Activated naive CD8-positive, alpha-beta T cell treated with anti-CD3 and anti-CD28 coated beads, Interleukin-2, amount 10 ng/mL, durations not matched to agents 7 days and 5 days (primary cell): Measurements from ENCODE around the gene ZNF516. TPM values are rescaled to one million over a fixed set of nuclear protein-coding genes. Genes with fewer than 3 reads are reported as not detected.

Source experiments
- ATAC-seq: fragments of 150-1000 bp; cut with Tn5 transposase; one replicate; pipeline ENCODE4 v1.10.0; 2021; ENCODE audit warnings: low read depth, moderate library complexity
- POLR2A ChIA-PET: fragments of 350-600 bp; sonication (Branson Sonifier 250); formaldehyde crosslinking; loops from one replicate; lab custom pipeline; 2021; ENCODE audit warnings: antibody characterized with exemption; lab: Charles Lee
- DNase-seq: peaks from one replicate; pipeline ENCODE4 v3.0.0; 2021
- H3K27ac Mint-ChIP-seq: one replicate; pipeline ENCODE4 v1.8.0; 2022; ENCODE audit warnings: mild to moderate bottlenecking, mixed read lengths
- H3K27me3 Mint-ChIP-seq: one replicate; pipeline ENCODE4 v1.8.0; 2022; ENCODE audit warnings: mild to moderate bottlenecking, moderate library complexity, mixed read lengths
- H3K36me3 Mint-ChIP-seq: one replicate; pipeline ENCODE4 v1.8.0; 2021; ENCODE audit warnings: mild to moderate bottlenecking, mixed read lengths
- H3K4me1 Mint-ChIP-seq: one replicate; pipeline ENCODE4 v1.8.0; 2021; ENCODE audit warnings: mixed read lengths
- H3K4me3 Mint-ChIP-seq: one replicate; pipeline ENCODE4 v1.8.0; 2022; ENCODE audit warnings: mild to moderate bottlenecking, moderate library complexity, mixed read lengths
- H3K9me3 Mint-ChIP-seq: one replicate; pipeline ENCODE4 v1.8.0; 2021; ENCODE audit warnings: mixed read lengths
- total RNA-seq, 2 experiments: library from RNA; stranded (reverse); gene quantifications; one replicate each; pipeline ENCODE4 v1.2.3, GENCODE V29; 2021

The ZNF516 gene
- total RNA-seq, 2 experiments from 2014 or later = 6.9 to 8.0 TPM

GRCh38 chr18:76448256-76449110, 46.6 kb downstream of the ZNF516 start:
- POLR2A ChIA-PET = no interaction called here
- H3K36me3 Mint-ChIP-seq = peaks cover 1% of the 10 kb centered on the region
- no peaks in the 10 kb centered on the region for H3K9me3 Mint-ChIP-seq
- H3K27ac Mint-ChIP-seq = no peak overlapping the region
- no peak for ATAC-seq
- DNase-seq = no peak
- peaks cover 20% of the 10 kb centered on the region for H3K4me1 Mint-ChIP-seq
- H3K4me3 Mint-ChIP-seq = no peak overlapping the region
- peaks cover 8% of the 10 kb centered on the region for H3K27me3 Mint-ChIP-seq

- Mint-ChIP-seq H3K36me3 (peaks cover 1% of the 10 kb centered on the region), H3K27ac (no peak overlapping the region), H3K4me3 (no peak overlapping the region), H3K9me3 (no peaks in the 10 kb centered on the region), H3K27me3 (peaks cover 2% of the 10 kb centered on the region), H3K4me1 (peaks cover 19% of the 10 kb centered on the region)
- DNase-seq (no peak), ATAC-seq (no peak)
- POLR2A ChIA-PET = no interaction called here
Measured at GRCh38 chr18:76447258-76447890, 47.7 kb downstream of the ZNF516 start.

GRCh38 chr18:76446321-76447257, 48.5 kb downstream of the ZNF516 start:
- H3K9me3 Mint-ChIP-seq = no peaks in the 10 kb centered on the region
- H3K4me1 Mint-ChIP-seq = peaks cover 18% of the 10 kb centered on the region
- POLR2A ChIA-PET = no interaction called here
- DNase-seq (no peak), ATAC-seq (no peak)
- no peaks in the 10 kb centered on the region for H3K27me3 Mint-ChIP-seq
- no peak overlapping the region for H3K27ac Mint-ChIP-seq
- peaks cover 1% of the 10 kb centered on the region for H3K36me3 Mint-ChIP-seq
- no peak overlapping the region for H3K4me3 Mint-ChIP-seq

GRCh38 chr18:76445741-76446232, 49.3 kb downstream of the ZNF516 start:
- DNase-seq (no peak), ATAC-seq (no peak)
- POLR2A ChIA-PET = no interaction called here
- H3K4me1 Mint-ChIP-seq = peaks cover 14% of the 10 kb centered on the region
- H3K9me3 Mint-ChIP-seq = no peaks in the 10 kb centered on the region
- no peaks in the 10 kb centered on the region for H3K27me3 Mint-ChIP-seq
- no peak overlapping the region for H3K4me3 Mint-ChIP-seq
- no peak overlapping the region for H3K27ac Mint-ChIP-seq
- peaks cover 1% of the 10 kb centered on the region for H3K36me3 Mint-ChIP-seq

GRCh38 chr18:76445275-76445674, 49.8 kb downstream of the ZNF516 start:
- Mint-ChIP-seq H3K4me1 (peaks cover 10% of the 10 kb centered on the region), H3K9me3 (no peaks in the 10 kb centered on the region), H3K36me3 (peaks cover 3% of the 10 kb centered on the region), H3K27ac (no peak overlapping the region), H3K27me3 (no peaks in the 10 kb centered on the region), H3K4me3 (no peak overlapping the region)
- DNase-seq (no peak), ATAC-seq (no peak)
- POLR2A ChIA-PET = no interaction called here

- H3K27me3 Mint-ChIP-seq = no peaks in the 10 kb centered on the region
- ATAC-seq (no peak), DNase-seq (no peak)
- H3K4me3 Mint-ChIP-seq = no peak overlapping the region
- H3K27ac Mint-ChIP-seq = no peak overlapping the region
- H3K36me3 Mint-ChIP-seq = peaks cover 3% of the 10 kb centered on the region
- H3K4me1 Mint-ChIP-seq = peaks cover 8% of the 10 kb centered on the region
- POLR2A ChIA-PET = no interaction called here
- H3K9me3 Mint-ChIP-seq = no peaks in the 10 kb centered on the region
Measured at GRCh38 chr18:76444446-76445105, 50.5 kb downstream of the ZNF516 start.

GRCh38 chr18:76443519-76444445, 51.3 kb downstream of the ZNF516 start:
- POLR2A ChIA-PET = no interaction called here

GRCh38 chr18:76442413-76443171, 52.5 kb downstream of the ZNF516 start:
- DNase-seq (no peak), ATAC-seq (no peak)
- peaks cover 2% of the 10 kb centered on the region for H3K36me3 Mint-ChIP-seq
- no peaks in the 10 kb centered on the region for H3K4me1 Mint-ChIP-seq
- no peaks in the 10 kb centered on the region for H3K9me3 Mint-ChIP-seq
- H3K4me3 Mint-ChIP-seq = no peak overlapping the region
- no peaks in the 10 kb centered on the region for H3K27me3 Mint-ChIP-seq
- POLR2A ChIA-PET = no interaction called here
- no peak overlapping the region for H3K27ac Mint-ChIP-seq

More at GRCh38 chr18:76443519-76444445, 51.3 kb downstream of the ZNF516 start:
- H3K36me3 Mint-ChIP-seq = peaks cover 3% of the 10 kb centered on the region
- no peak overlapping the region for H3K4me3 Mint-ChIP-seq
- no peaks in the 10 kb centered on the region for H3K27me3 Mint-ChIP-seq
- DNase-seq = no peak
- peaks cover 3% of the 10 kb centered on the region for H3K4me1 Mint-ChIP-seq
- H3K9me3 Mint-ChIP-seq = no peaks in the 10 kb centered on the region
- ATAC-seq = no peak
- no peak overlapping the region for H3K27ac Mint-ChIP-seq

GRCh38 chr18:76441668-76442412, 53.2 kb downstream of the ZNF516 start:
- Mint-ChIP-seq H3K36me3 (peaks cover 2% of the 10 kb centered on the region), H3K4me1 (no peaks in the 10 kb centered on the region), H3K4me3 (no peak overlapping the region), H3K27me3 (no peaks in the 10 kb centered on the region), H3K9me3 (no peaks in the 10 kb centered on the region), H3K27ac (no peak overlapping the region)
- POLR2A ChIA-PET = no interaction called here
- ATAC-seq = no peak
- DNase-seq = no peak

- Mint-ChIP-seq H3K4me3 (no peak overlapping the region), H3K9me3 (no peaks in the 10 kb centered on the region)
Measured at GRCh38 chr18:76441002-76441667, 53.9 kb downstream of the ZNF516 start.

GRCh38 chr18:76437910-76438309, 57.1 kb downstream of the ZNF516 start:
- H3K27me3 Mint-ChIP-seq = no peaks in the 10 kb centered on the region
- no peaks in the 10 kb centered on the region for H3K9me3 Mint-ChIP-seq
- no peak overlapping the region for H3K4me3 Mint-ChIP-seq
- H3K4me1 Mint-ChIP-seq = no peaks in the 10 kb centered on the region
- no peak for DNase-seq
- H3K36me3 Mint-ChIP-seq = peaks cover 2% of the 10 kb centered on the region
- H3K27ac Mint-ChIP-seq = no peak overlapping the region
- POLR2A ChIA-PET = no interaction called here
- no peak for ATAC-seq

More at GRCh38 chr18:76441002-76441667, 53.9 kb downstream of the ZNF516 start:
- no peak overlapping the region for H3K27ac Mint-ChIP-seq
- no peaks in the 10 kb centered on the region for H3K4me1 Mint-ChIP-seq
- DNase-seq = no peak
- peaks cover 2% of the 10 kb centered on the region for H3K36me3 Mint-ChIP-seq
- POLR2A ChIA-PET = no interaction called here
- no peaks in the 10 kb centered on the region for H3K27me3 Mint-ChIP-seq
- no peak for ATAC-seq
